Amniotic epithelial cell (primary cell): ENCODE measurements around the gene TLCD3B.

ENCODE experiments used
- DNase-seq: peaks from one replicate; pipeline ENCODE4 v3.0.0-alpha.2; 2010; ENCODE audit warnings: low read depth

TLCD3B gene

DNA sequence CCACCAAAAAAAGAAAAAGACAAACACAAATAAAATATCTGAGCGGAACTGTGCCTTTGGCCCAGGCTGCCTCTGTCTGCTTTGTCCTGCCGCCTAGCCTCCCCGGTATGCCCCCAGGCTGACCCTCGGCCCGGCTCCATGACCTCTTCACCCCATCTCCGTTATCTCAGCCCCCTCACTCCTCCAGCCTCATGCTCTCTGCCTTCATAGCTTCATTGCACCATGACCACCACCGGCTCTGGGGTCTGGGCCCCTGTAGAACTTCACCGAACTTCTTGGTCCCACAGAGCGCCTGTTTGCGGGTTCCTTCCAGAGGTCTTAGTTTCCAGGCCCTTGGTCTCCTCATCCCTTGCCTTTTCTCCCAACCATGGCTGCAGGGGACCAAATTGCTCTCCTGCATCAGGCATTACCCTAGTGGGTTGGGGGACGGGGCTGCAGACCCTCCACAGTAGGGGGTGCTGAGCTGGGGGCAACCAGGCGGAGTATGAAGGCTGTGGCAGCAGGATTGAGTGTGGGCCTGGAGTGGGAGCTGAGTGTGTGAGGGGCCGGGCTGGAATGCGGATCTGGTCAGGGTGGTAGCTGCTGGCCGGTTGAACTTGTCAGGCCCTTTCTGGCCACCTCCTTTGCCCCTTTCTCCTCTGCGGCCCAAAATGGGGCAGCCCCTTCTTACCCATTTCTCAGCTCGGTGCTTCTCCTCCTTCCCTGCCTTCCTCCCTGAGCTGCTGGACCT is 42.6 kb downstream of the TLCD3B start:
- DNase-seq: no peak

DNA sequence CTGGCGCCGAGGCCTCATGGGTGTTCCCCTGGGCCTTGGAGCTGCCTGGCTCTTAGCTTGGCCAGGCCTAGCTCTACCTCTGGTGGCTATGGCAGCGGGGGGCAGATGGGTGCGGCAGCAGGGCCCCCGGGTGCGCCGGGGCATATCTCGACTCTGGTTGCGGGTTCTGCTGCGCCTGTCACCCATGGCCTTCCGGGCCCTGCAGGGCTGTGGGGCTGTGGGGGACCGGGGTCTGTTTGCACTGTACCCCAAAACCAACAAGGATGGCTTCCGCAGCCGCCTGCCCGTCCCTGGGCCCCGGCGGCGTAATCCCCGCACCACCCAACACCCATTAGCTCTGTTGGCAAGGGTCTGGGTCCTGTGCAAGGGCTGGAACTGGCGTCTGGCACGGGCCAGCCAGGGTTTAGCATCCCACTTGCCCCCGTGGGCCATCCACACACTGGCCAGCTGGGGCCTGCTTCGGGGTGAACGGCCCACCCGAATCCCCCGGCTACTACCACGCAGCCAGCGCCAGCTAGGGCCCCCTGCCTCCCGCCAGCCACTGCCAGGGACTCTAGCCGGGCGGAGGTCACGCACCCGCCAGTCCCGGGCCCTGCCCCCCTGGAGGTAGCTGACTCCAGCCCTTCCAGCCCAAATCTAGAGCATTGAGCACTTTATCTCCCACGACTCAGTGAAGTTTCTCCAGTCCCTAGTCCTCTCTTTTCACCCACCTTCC is 43.5 kb downstream of the TLCD3B start:
- DNase-seq: no peak

DNA sequence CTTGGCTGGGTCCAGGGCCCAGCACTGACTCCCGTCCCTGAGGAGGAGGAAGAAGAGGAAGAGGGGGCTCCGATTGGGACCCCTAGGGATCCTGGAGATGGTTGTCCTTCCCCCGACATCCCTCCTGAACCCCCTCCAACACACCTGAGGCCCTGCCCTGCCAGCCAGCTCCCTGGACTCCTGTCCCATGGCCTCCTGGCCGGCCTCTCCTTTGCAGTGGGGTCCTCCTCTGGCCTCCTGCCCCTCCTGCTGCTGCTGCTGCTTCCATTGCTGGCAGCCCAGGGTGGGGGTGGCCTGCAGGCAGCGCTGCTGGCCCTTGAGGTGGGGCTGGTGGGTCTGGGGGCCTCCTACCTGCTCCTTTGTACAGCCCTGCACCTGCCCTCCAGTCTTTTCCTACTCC is 44.1 kb downstream of the TLCD3B start:
- DNase-seq: no peak

DNA sequence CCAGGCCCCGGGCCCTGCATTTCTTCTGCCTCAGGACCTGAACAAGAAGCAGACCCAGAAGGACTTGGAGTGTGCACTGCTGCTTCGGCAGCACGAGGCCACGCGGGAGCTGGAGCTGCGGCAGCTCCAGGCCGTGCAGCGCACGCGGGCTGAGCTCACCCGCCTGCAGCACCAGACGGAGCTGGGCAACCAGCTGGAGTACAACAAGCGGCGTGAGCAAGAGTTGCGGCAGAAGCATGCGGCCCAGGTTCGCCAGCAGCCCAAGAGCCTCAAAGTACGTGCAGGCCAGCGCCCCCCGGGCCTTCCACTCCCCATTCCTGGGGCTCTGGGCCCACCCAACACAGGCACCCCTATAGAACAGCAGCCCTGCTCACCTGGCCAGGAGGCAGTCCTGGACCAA is 44.8 kb downstream of the TLCD3B start:
- no peak for DNase-seq

DNA sequence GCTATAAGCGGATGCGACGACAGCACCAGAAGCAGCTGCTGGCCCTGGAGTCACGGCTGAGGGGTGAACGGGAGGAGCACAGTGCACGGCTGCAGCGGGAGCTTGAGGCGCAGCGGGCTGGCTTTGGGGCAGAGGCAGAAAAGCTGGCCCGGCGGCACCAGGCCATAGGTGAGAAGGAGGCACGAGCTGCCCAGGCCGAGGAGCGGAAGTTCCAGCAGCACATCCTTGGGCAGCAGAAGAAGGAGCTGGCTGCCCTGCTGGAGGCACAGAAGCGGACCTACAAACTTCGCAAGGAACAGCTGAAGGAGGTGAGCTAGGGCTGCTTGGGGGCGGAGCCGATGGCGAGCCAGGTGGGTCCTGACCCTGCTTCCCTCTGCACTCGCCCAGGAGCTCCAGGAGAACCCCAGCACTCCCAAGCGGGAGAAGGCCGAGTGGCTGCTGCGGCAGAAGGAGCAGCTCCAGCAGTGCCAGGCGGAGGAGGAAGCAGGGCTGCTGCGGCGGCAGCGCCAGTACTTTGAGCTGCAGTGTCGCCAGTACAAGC is 45.7 kb downstream of the TLCD3B start:
- no peak for DNase-seq

DNA sequence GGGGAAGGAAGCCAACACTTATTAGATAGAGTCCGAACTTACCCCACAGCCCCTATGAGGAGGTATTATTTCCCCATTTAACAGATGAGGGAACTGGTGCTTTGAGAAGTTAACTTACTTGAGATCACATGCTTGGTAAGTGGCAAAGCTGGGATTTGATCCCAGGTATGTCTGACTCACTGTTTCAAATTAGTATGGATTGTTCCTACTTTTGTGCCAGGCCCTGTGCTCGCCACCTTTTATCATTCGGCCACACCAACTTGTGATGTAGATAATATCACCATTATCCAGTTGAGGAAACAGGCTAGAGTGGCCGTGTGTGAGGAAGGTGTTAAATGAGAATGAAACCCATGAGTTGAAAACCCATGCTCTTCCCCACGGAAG is 46.3 kb downstream of the TLCD3B start:
- DNase-seq: no peak

DNA sequence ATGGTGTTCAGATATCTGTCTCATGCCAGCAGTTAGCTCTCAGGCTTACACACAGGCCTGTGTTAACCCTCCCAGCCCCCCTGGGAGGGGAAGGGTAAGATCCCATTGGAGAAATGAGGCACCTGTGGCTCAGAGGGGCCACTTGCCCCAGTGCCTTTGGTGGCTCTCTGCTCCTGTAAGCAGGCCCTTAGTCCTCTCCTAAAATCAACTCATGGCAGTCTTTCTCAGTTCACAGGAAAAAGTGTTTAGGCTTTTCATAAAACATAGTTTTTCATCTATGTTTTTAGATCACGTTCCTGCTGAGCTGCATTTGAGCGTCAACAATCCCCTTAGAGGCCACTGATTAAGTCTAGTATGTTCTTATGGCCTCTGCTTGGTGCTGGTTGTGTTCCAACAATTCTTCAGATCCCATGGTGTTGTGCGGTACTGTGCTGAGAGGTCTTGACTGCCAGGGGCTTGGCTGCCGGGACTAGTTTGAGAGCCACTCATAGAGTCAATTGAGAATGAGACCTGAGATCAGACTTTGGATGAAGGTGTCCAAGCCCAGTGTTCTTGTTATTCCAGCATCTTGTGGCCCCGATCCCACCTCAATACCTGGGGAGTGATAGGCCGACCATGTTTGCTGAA is 46.8 kb downstream of the TLCD3B start:
- DNase-seq: no peak

DNA sequence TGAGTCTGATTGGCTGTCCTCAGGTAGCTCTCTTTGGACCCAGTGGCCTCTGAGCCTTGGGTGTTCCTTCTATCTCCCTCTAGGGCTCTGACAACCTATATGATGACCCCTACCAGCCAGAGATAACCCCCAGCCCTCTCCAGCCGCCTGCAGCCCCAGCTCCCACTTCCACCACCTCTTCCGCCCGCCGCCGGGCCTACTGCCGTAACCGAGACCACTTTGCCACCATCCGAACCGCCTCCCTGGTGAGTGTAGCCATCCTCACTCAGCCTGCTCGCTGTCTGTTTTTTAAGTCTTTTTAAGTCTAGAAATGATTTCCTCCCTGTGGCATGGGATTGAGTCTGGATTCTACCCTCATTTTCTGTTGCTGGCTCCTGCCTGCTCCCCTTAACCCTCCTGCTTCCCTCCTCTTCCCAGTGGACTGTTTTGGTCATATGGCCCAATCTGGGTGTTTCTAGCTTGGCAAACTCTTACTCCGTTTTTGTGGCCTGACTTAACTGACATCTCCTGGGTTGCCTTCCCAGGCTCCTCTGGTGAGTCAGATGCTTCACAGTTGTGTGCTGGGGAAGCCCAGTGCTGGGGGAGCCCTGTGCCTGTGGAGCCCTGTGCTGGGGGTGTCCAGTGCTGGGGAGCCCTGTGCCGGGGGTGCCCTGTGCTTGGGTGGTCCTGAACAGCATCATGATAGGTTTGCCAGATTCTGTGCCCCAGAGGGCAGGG is 47.5 kb downstream of the TLCD3B start:
- peak; percentile 13 for DNase-seq

DNA sequence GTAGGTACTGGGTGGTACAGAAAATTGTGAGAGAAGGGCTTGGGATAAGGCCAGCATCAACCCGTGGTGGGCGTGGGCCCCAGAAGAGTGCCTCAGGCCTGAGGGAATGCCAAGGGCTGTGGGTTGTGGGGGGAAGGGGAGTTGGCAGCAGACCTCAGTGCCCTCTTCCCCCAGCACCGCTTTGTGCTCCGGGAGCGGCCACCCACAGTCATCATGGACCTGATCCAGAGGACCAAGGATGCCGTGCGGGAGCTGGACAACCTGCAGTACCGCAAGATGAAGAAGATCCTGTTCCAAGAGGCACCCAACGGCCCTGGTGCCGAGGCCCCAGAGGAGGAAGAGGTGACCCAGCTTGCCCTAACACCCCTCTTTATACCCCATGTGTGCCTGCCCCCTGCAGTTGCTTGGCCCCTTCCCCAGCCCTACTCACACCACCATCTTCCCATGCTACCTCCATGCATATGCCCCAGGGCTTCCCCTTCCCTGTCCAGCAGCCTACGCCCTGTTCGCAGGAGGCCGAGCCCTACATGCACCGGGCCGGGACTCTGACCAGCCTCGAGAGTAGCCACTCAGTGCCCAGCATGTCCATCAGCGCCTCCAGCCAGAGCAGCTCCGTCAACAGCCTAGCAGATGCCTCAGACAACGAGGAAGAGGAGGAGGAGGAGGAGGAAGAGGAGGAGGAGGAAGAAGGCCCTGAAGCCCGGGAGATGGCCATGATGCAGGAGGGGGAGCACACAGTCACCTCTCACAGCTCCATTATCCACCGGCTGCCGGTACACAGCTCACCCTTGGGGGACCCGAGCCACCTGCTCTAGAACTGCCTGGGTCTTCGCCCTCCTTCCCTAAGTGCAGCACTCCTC is 48.3 kb downstream of the TLCD3B start:
- no peak for DNase-seq

DNA sequence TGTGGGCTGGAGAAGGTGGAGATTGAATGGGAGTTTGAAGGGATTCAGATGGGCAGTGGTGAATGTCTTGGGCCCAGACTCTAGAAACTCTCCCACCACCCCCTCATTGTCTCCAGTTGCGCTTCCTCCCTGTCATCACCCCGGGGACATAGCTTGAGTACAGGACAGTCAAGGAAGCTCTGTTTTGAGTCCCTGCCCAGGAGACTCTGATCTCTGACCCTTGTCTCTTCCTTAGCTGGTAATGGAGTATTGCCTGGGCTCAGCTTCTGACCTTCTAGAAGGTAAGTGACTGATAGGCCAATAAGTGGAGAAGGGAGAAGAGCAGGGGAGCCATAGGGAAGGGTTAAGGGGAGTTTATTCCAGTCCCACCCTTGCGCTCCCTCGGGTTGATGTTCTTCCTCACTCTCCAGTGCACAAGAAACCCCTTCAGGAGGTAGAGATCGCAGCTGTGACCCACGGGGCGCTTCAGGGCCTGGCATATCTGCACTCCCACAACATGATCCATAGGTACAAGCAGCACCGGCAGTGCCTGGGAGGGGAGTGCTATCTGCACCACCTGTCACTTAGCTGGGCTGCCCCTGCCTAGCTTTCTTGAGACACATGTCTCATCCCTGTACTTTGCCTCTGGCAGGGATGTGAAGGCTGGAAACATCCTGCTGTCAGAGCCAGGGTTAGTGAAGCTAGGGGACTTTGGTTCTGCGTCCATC is 52.4 kb downstream of the TLCD3B start:
- no peak for DNase-seq

DNA sequence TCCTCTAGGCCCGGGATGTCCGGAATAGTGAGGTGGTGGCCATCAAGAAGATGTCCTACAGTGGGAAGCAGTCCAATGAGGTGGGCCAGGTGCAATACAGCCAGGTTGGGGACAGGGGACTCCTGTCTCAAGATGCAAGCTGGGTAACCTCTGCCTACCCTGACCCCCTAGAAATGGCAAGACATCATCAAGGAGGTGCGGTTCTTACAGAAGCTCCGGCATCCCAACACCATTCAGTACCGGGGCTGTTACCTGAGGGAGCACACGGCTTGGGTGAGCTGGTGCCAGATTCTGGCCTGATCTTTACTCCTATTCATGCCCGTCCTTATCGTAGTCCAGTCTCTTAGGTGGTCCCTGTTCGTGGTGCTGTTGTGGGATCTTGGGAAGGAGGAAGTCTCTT is 53.0 kb downstream of the TLCD3B start:
- DNase-seq: no peak

DNA sequence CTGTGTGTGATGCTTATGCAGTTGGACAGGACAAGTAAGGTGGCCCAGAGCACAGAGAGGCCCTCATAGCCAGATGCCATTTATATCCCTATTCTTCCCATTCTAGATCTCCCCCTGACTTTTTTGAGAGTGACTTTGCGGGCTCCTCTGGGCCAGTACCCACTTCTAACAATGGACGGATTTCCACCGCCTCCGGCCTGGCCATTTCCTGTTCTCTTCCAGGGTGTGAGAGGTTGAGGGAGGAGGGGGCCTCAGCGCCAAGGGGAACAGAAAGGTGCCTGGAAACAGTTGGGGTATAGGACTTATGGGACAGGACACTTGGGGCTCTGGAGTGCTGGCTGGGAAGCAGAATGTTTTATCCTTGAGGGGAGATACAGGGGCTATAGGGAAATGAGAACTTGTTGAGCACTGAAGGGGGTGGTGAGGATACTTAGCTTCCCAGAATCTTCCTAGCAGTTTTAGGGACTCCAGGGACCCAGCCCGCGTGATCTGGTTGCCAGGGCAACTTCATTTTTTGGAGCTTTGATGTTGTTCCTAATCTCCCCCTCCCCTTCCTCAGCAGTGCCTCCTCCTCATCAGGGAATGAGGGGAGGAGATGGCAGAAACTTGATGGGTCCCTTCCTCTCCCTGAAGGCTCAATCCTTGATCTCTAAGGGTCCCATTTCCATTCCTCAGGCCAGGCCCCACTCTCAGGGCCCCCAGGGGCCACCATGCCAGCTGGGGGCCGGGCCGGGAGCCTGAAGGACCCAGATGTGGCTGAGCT is 53.8 kb downstream of the TLCD3B start:
- DNase-seq: no peak

DNA sequence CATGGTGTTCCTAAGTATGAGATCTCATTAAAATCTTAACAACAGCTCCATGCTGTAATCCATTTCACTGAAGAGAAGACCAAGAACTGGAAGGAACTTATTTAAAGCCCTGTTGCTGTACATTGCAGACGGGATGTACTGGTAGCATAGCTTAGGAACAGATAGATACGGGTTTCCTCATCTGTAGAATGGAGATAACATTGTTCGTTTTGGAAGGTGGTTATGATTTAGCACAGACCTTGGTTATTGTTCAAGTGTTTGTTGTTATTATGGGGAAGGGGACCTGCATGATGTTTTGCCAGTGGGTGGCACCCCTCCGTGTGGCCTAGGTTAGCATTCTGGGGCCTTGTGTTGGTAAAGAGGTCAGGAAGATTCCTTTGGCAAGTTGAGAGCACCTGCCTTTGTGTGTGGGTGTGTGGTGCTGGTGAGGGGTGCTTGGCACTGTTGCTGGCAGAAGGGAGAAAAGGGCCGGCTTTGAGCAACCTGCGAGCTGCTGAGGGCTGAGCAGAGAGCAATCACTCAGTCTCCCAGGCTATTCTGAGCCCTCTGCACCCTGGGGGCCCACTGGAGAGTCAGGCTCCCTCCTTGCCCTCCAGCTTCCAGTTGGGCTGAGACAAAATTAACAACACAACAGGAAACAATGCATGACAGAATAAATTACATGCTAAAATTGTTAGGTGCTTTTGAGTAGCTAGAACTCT is 55.1 kb downstream of the TLCD3B start:
- DNase-seq: peak; percentile 11

DNA sequence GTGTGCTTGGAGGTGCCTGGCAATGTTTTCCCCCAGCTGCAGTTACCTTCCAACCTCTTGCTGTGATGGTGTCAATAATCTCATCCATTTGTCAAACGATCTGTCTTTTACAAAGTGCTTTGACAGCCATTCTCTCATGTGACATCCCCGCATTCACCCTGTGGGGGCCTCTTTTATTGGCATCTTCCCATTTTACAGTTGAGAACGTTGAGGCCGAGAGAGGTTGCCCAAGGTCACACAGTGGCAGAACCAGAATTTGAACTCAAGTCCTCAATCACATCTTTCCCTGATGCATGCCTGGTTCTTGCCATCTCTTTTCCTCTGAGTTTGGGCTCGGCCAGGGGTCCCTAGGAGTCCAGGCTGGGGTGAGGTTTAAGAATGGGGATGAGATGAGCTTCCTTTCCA is 55.9 kb downstream of the TLCD3B start:
- DNase-seq: no peak
